GM13976 (cell line): ENCODE measurements around the gene BARX1.

Experiments used
- DNase-seq: peaks from one replicate; pipeline ENCODE4 v3.0.0; 2012; ENCODE audit warnings: low spot score
- CTCF ChIP-seq: IDR thresholded peaks from 2 replicates; pipeline ENCODE4 v1.5.1; 2012; ENCODE audit warnings: borderline replicate concordance, mild to moderate bottlenecking; ENCODE audit not compliant: insufficient read depth; ENCODE audit errors: extremely low read depth, missing control alignments, control extremely low read depth
- in situ Hi-C: fragments of 300-500 bp; cut with MboI; formaldehyde crosslinking; loops from one replicate; pipeline ENCODE4 v1.12.0; 2022; ENCODE audit warnings: low sequenced_read_pairs, mixed read lengths, inconsistent platforms; ENCODE audit not compliant: unreplicated experiment

BARX1 gene

GRCh38 chr9:93962017-93962416 is 6.9 kb upstream of the BARX1 start:
- DNase-seq, result no peak
- in situ Hi-C loops, result loop anchor here (25.0 kb wide), 1 partner anchor 275 kb away; no protein-coding TSS in a partner anchor
- no peak for TF ChIP-seq CTCF

- no peak for DNase-seq
- TF ChIP-seq CTCF, result no peak
- in situ Hi-C loops, result loop anchor here (25.0 kb wide), 1 partner anchor 274 kb away; no protein-coding TSS in a partner anchor
Observed at GRCh38 chr9:93960971-93961841, 6.1 kb upstream of the BARX1 start.

DNA sequence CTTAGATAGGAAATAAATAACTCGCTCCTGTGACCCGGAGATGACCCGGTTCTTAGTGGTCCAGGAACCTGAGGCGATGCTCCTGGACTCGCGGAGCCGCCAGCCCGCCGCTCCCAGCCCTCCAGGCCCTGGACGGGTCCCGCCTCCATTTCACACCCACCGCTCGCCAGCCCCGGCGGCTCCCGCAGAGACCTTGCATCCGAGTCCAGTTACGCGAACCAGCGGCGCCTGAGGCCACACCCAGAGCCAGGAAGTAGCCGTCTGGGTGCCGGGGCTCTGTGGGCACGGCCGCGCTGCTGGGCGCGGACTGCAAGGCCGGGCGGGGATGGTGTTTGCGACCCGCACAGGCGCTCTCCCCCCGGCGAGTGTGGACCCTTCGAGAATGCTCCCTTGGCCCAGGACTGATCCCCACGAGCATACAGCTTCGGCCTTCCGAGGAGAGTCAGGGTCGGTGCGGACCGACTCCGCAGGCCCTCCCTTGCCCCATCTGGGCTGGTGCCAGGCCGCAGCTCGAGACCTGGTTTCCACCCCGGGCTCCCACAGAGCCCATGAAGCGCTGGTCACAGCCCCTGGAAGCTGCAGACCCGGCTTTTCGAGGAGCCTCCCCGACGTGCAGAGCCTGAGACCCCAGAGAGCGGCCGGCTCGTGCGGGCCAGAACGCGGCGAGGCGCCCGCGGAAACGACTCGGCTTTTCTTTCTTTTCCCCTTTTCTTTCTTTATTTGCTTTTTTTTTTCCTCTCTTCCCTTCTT is 5.2 kb upstream of the BARX1 start:
- in situ Hi-C loops, result loop anchor here (25.0 kb wide), 1 partner anchor 273 kb away; no protein-coding TSS in a partner anchor
- no peak for DNase-seq
- no peak for TF ChIP-seq CTCF

- in situ Hi-C loops, result loop anchor here (25.0 kb wide), 1 partner anchor 272 kb away; no protein-coding TSS in a partner anchor
- TF ChIP-seq CTCF, result no peak
- no peak for DNase-seq
Observed at GRCh38 chr9:93959739-93960154, 4.6 kb upstream of the BARX1 start.

- no peak for TF ChIP-seq CTCF
- no peak for DNase-seq
- in situ Hi-C loops, result loop anchor here (25.0 kb wide), 1 partner anchor 272 kb away; no protein-coding TSS in a partner anchor
Observed at GRCh38 chr9:93958819-93959682, 3.9 kb upstream of the BARX1 start.
